GM18873 (cell line): Measurements from ENCODE around the gene ZDHHC5.
A peak's percentile ranks its signal among the peaks of the same experiment; 100 is the strongest.

Experiments used
- ATAC-seq: cut with Tn5 transposase; IDR thresholded peaks from one replicate; pipeline ENCODE4 v1.9.1; 2021; ENCODE audit warnings: mild to moderate bottlenecking, moderate library complexity, moderate number of reproducible peaks; ENCODE audit not compliant: unreplicated experiment, low FRiP score

The ZDHHC5 gene

GRCh38 chr11:57667736-57668433, at the start of gene ZDHHC5:
ZDHHC5 (plus strand) TSS chr11:57668114; CDS start chr11:57673091, 4,977 bp downstream.
- peak; percentile 81 for ATAC-seq

GRCh38 chr11:57618438-57618837, 49.5 kb upstream of the ZDHHC5 start:
- ATAC-seq, result no peak

- ATAC-seq, result no peak
These were observed 48.6 kb upstream of the ZDHHC5 start for GRCh38 chr11:57619331-57619730.

GRCh38 chr11:57620467-57620866, 47.4 kb upstream of the ZDHHC5 start:
- no peak for ATAC-seq

GRCh38 chr11:57622263-57622662, 45.7 kb upstream of the ZDHHC5 start:
- ATAC-seq, result no peak

GRCh38 chr11:57624864-57625263, 43.0 kb upstream of the ZDHHC5 start:
- no peak for ATAC-seq

GRCh38 chr11:57626895-57627294, 41.0 kb upstream of the ZDHHC5 start:
- no peak for ATAC-seq

GRCh38 chr11:57630171-57630570, 37.7 kb upstream of the ZDHHC5 start:
- ATAC-seq, result no peak

GRCh38 chr11:57632116-57632515, 35.8 kb upstream of the ZDHHC5 start:
- ATAC-seq, result no peak

GRCh38 chr11:57633394-57634070, 34.4 kb upstream of the ZDHHC5 start:
- ATAC-seq, result no peak

- ATAC-seq, result no peak
These were observed 33.6 kb upstream of the ZDHHC5 start for GRCh38 chr11:57634311-57634710.

GRCh38 chr11:57635246-57635645, 32.7 kb upstream of the ZDHHC5 start:
- ATAC-seq, result no peak

GRCh38 chr11:57637626-57638004, 30.3 kb upstream of the ZDHHC5 start:
- no peak for ATAC-seq

- ATAC-seq, result no peak
These were observed 29.7 kb upstream of the ZDHHC5 start for GRCh38 chr11:57638005-57638781.

- no peak for ATAC-seq
These were observed 29.0 kb upstream of the ZDHHC5 start for GRCh38 chr11:57638811-57639320.

GRCh38 chr11:57639321-57640067, 28.4 kb upstream of the ZDHHC5 start:
- ATAC-seq, result no peak

- ATAC-seq, result no peak
These were observed 27.7 kb upstream of the ZDHHC5 start for GRCh38 chr11:57640068-57640800.

GRCh38 chr11:57641011-57641807, 26.7 kb upstream of the ZDHHC5 start:
- ATAC-seq, result no peak

- no peak for ATAC-seq
These were observed 24.1 kb upstream of the ZDHHC5 start for GRCh38 chr11:57643802-57644201.
